GM13977 (cell line): ENCODE results near the gene MIOX.

Experiments used
- DNase-seq: peaks from one replicate; pipeline ENCODE4 v3.0.0; 2012; ENCODE audit warnings: low spot score
- in situ Hi-C: fragments of 300-500 bp; cut with MboI; formaldehyde crosslinking; loops from one replicate; pipeline ENCODE4 v1.12.0; 2022; ENCODE audit warnings: low sequenced_read_pairs, low pct_unique_long_range_greater_than_20kb, mixed read lengths, inconsistent platforms; ENCODE audit not compliant: unreplicated experiment
- TF ChIP-seq, protein P1 (sequence below): IDR thresholded peaks from 2 replicates; pipeline ENCODE4 v1.5.1; 2012; ENCODE audit warnings: mild to moderate bottlenecking, control low read depth; ENCODE audit not compliant: insufficient read depth; ENCODE audit errors: extremely low read depth, missing control alignments

The MIOX gene

DNA sequence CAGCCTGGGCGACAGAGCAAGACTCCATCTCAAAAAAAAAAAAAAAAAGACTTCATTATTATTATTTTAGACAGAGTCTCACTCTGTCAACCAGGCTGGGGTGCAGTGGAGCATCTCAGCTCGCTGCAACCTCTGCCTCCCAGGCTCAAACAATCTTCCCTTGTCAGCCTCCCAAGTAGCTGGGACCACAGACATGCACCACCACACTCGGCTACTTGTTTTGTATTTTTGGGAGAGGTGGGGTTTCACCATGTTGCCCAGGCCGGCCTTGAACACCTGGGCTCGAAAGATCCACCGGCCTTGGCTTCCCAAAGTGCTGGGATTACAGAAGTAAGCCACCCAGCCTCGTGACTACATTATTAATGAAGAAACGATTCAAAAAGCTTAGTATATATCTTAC, 48.5 kb downstream of the MIOX start:
- in situ Hi-C loops = no loop called here
- TF ChIP-seq, protein P1, sequence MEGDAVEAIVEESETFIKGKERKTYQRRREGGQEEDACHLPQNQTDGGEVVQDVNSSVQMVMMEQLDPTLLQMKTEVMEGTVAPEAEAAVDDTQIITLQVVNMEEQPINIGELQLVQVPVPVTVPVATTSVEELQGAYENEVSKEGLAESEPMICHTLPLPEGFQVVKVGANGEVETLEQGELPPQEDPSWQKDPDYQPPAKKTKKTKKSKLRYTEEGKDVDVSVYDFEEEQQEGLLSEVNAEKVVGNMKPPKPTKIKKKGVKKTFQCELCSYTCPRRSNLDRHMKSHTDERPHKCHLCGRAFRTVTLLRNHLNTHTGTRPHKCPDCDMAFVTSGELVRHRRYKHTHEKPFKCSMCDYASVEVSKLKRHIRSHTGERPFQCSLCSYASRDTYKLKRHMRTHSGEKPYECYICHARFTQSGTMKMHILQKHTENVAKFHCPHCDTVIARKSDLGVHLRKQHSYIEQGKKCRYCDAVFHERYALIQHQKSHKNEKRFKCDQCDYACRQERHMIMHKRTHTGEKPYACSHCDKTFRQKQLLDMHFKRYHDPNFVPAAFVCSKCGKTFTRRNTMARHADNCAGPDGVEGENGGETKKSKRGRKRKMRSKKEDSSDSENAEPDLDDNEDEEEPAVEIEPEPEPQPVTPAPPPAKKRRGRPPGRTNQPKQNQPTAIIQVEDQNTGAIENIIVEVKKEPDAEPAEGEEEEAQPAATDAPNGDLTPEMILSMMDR = no peak
- DNase-seq = no peak

DNA sequence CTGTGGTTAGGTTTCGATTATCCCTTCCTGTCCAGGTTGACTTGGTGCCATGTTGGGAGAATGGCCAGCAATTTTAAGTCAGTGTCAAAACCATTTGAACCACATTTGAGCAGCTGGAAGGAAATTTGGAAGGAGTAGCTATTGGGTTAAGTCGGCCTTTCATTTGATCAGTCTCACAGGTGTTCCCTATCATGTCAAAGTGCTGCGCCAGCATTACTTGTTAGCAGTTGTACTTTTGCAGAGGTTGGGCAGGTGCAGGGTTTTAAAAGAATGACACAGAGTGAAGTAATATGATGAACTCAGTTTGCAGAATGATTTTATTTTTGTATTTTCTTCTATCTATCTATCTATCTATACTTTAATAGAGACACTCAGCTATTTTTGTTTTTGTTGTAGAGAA, 49.6 kb downstream of the MIOX start:
- DNase-seq = no peak
- in situ Hi-C loops = no loop called here
- TF ChIP-seq, protein P1 = no peak

DNA sequence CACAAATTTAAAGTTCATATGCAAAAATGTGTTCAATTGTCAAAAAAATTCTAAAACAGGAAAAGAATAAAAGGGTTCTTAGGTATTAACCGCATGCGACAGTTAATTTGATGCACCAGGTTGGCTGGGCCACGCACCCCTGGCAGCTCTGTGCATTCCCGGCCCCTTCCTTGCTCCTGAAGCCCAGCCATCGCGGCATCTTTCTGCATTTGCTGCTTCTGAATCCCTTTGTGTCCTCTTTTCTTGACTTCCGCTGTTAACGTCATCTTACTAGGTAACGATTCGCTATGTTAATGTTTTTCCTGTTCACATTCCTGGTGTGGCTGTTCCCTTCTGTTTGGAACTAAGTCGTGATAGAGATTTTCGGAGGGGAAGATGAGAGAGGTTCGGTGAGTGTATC, 51.1 kb downstream of the MIOX start:
- in situ Hi-C loops = no loop called here
- TF ChIP-seq, protein P1 = no peak
- no peak for DNase-seq
